Mucosa of stomach (tissue), 1 donor: ENCODE measurements around the gene ATXN2.
A peak's percentile ranks its signal among the peaks of the same experiment; 100 is the strongest.
"Not testable (repeated sequence)": the region's sequence is repeated elsewhere in the genome, so short reads cannot be mapped to it uniquely, and the experiment has no call there.

Experiments
- H3K27me3 ChIP-seq: one replicate; pipeline ENCODE4 v1.7.0; 2013; ENCODE audit warnings: mild to moderate bottlenecking, low read length; ENCODE audit not compliant: control insufficient read depth, insufficient read depth
- H3K36me3 ChIP-seq: one replicate; pipeline ENCODE4 v1.7.0; 2013; ENCODE audit warnings: low read length; ENCODE audit not compliant: control insufficient read depth, insufficient read depth
- H3K4me1 ChIP-seq: one replicate; pipeline ENCODE4 v1.7.0; 2013; ENCODE audit warnings: mild to moderate bottlenecking, low read length; ENCODE audit not compliant: control insufficient read depth, insufficient read depth
- H3K4me3 ChIP-seq: one replicate; pipeline ENCODE4 v1.7.0; 2013; ENCODE audit warnings: low read length
- H3K9ac ChIP-seq: one replicate; pipeline ENCODE4 v1.7.0; 2013; ENCODE audit warnings: mild to moderate bottlenecking, low read length, moderate library complexity
- H3K9me3 ChIP-seq: one replicate; pipeline ENCODE4 v1.7.0; 2013; ENCODE audit warnings: mild to moderate bottlenecking, low read length, moderate library complexity; ENCODE audit not compliant: control insufficient read depth
- donor health status: Pancreatic carcinoma.

The ATXN2 gene

GRCh38 chr12:111624540-111624939 lies 25.4 kb upstream of the ATXN2 start:
- Histone ChIP-seq H3K4me3 (no peak overlapping the region), H3K36me3 (no peaks in the 10 kb centered on the region), H3K9me3 (no peaks in the 10 kb centered on the region), H3K9ac (no peak overlapping the region), H3K27me3 (no peaks in the 10 kb centered on the region), H3K4me1 (no peaks in the 10 kb centered on the region)

GRCh38 chr12:111617841-111618240 lies 18.7 kb upstream of the ATXN2 start:
- H3K36me3 ChIP-seq, H3K27me3 ChIP-seq, H3K4me1 ChIP-seq, H3K4me3 ChIP-seq, H3K9ac ChIP-seq, H3K9me3 ChIP-seq: not testable (repeated sequence)

GRCh38 chr12:111616177-111616623 lies 17.1 kb upstream of the ATXN2 start:
- no peaks in the 10 kb centered on the region for H3K9me3 ChIP-seq
- H3K9ac ChIP-seq: no peak overlapping the region
- no peaks in the 10 kb centered on the region for H3K4me1 ChIP-seq
- H3K4me3 ChIP-seq: no peak overlapping the region
- H3K36me3 ChIP-seq: no peaks in the 10 kb centered on the region
- H3K27me3 ChIP-seq: no peaks in the 10 kb centered on the region

GRCh38 chr12:111607239-111607638 lies 8.1 kb upstream of the ATXN2 start:
- no peak overlapping the region for H3K4me3 ChIP-seq
- H3K9ac ChIP-seq: no peak overlapping the region
- H3K4me1 ChIP-seq: no peaks in the 10 kb centered on the region
- H3K36me3 ChIP-seq: no peaks in the 10 kb centered on the region
- no peaks in the 10 kb centered on the region for H3K9me3 ChIP-seq
- no peaks in the 10 kb centered on the region for H3K27me3 ChIP-seq

- Histone ChIP-seq H3K9me3 (no peaks in the 10 kb centered on the region), H3K27me3 (no peaks in the 10 kb centered on the region), H3K9ac (no peak overlapping the region), H3K4me3 (no peak overlapping the region), H3K4me1 (no peaks in the 10 kb centered on the region), H3K36me3 (no peaks in the 10 kb centered on the region)
Observed at GRCh38 chr12:111606767-111607230, 7.7 kb upstream of the ATXN2 start.

- no peak overlapping the region for H3K4me3 ChIP-seq
- H3K9me3 ChIP-seq: no peaks in the 10 kb centered on the region
- H3K9ac ChIP-seq: no peak overlapping the region
- H3K27me3 ChIP-seq: no peaks in the 10 kb centered on the region
- H3K4me1 ChIP-seq: no peaks in the 10 kb centered on the region
- H3K36me3 ChIP-seq: no peaks in the 10 kb centered on the region
Observed at GRCh38 chr12:111605911-111606766, 7.0 kb upstream of the ATXN2 start.

GRCh38 chr12:111602857-111603256 lies 3.7 kb upstream of the ATXN2 start:
- not testable (repeated sequence) for H3K9ac ChIP-seq

GRCh38 chr12:111602348-111602747 lies 3.2 kb upstream of the ATXN2 start:
- no peaks in the 10 kb centered on the region for H3K36me3 ChIP-seq
- no peaks in the 10 kb centered on the region for H3K27me3 ChIP-seq
- H3K4me3 ChIP-seq: no peak overlapping the region
- no peaks in the 10 kb centered on the region for H3K9me3 ChIP-seq
- H3K4me1 ChIP-seq: peaks cover 9% of the 10 kb centered on the region
- no peak overlapping the region for H3K9ac ChIP-seq

More at GRCh38 chr12:111602857-111603256, 3.7 kb upstream of the ATXN2 start:
- H3K36me3 ChIP-seq, H3K4me1 ChIP-seq, H3K27me3 ChIP-seq, H3K4me3 ChIP-seq, H3K9me3 ChIP-seq: not testable (repeated sequence)

- H3K9ac ChIP-seq, H3K36me3 ChIP-seq, H3K27me3 ChIP-seq, H3K9me3 ChIP-seq, H3K4me3 ChIP-seq: not testable (repeated sequence)
- H3K4me1 ChIP-seq: peaks cover 13% of the 10 kb centered on the region
Observed at GRCh38 chr12:111600986-111601385, 1.9 kb upstream of the ATXN2 start.

- no peak overlapping the region for H3K4me3 ChIP-seq
- no peaks in the 10 kb centered on the region for H3K9me3 ChIP-seq
- no peaks in the 10 kb centered on the region for H3K27me3 ChIP-seq
- H3K36me3 ChIP-seq: no peaks in the 10 kb centered on the region
- H3K4me1 ChIP-seq: peaks cover 13% of the 10 kb centered on the region
- peak overlapping the region; percentile 76 for H3K9ac ChIP-seq
Observed at GRCh38 chr12:111600205-111600642, 1.1 kb upstream of the ATXN2 start.

- Histone ChIP-seq H3K4me3 (peak overlapping the region; percentile 69), H3K9ac (peak overlapping the region; percentile 76), H3K36me3 (no peaks in the 10 kb centered on the region), H3K4me1 (peaks cover 13% of the 10 kb centered on the region), H3K27me3 (no peaks in the 10 kb centered on the region), H3K9me3 (no peaks in the 10 kb centered on the region)
Observed at GRCh38 chr12:111599453-111600204, 514 bp upstream of the ATXN2 start.
